Astrocyte (in vitro differentiated cells and primary cell): ENCODE data around the gene PTRH1. TPM values are rescaled to one million over a fixed set of nuclear protein-coding genes. Genes with fewer than 3 reads are reported as not detected.

Experiments used
- DNase-seq: peaks from one replicate; pipeline ENCODE4 v3.0.0-alpha.2; 2010; ENCODE audit warnings: low read depth
- FAIRE-seq: peaks from 2 replicates; lab custom pipeline; 2011; peaks lifted over from hg19 to GRCh38; lab: Jason Lieb, UNC
- H2AFZ ChIP-seq: 2 replicates; pipeline ENCODE4 v1.6.0; 2012; ENCODE audit warnings: low read depth, low read length, inconsistent platforms
- H3K27ac ChIP-seq: 2 replicates; pipeline ENCODE4 v1.5.1; 2011; ENCODE audit warnings: low read depth, low read length, inconsistent platforms
- H3K27me3 ChIP-seq: 2 replicates; pipeline ENCODE4 v1.6.0; 2011; ENCODE audit warnings: low read length, inconsistent platforms; ENCODE audit not compliant: insufficient read depth
- H3K36me3 ChIP-seq: 2 replicates; pipeline ENCODE4 v1.5.1; 2011; ENCODE audit warnings: low read length, inconsistent platforms; ENCODE audit not compliant: insufficient read depth
- H3K4me1 ChIP-seq: 2 replicates; pipeline ENCODE4 v1.5.1; 2011; ENCODE audit warnings: low read length, inconsistent platforms; ENCODE audit not compliant: insufficient read depth
- H3K4me2 ChIP-seq: 2 replicates; pipeline ENCODE4 v1.6.0; 2012; ENCODE audit warnings: low read length, inconsistent platforms
- H3K4me3 ChIP-seq: 2 replicates; pipeline ENCODE4 v1.5.1; 2011; ENCODE audit warnings: low read depth, mild to moderate bottlenecking, low read length, inconsistent platforms; ENCODE audit not compliant: insufficient read depth
- H3K79me2 ChIP-seq: 2 replicates; pipeline ENCODE4 v1.6.0; 2012; ENCODE audit warnings: mild to moderate bottlenecking, low read length, inconsistent platforms; ENCODE audit not compliant: insufficient read depth
- H3K9ac ChIP-seq: 2 replicates; pipeline ENCODE4 v1.6.0; 2012; ENCODE audit warnings: mild to moderate bottlenecking, low read length, inconsistent platforms
- H3K9me3 ChIP-seq: 2 replicates; pipeline ENCODE4 v1.5.1; 2012; ENCODE audit warnings: low read depth, mild to moderate bottlenecking, low read length, inconsistent platforms; ENCODE audit not compliant: insufficient read depth
- H4K20me1 ChIP-seq: 2 replicates; pipeline ENCODE4 v1.6.0; 2012; ENCODE audit warnings: low read length, inconsistent platforms; ENCODE audit not compliant: insufficient read depth
- H3K27ac Mint-ChIP-seq: one replicate; pipeline ENCODE4 v1.8.0; 2021; ENCODE audit warnings: mild to moderate bottlenecking, mixed read lengths; ENCODE audit not compliant: unreplicated experiment
- H3K27me3 Mint-ChIP-seq: one replicate; pipeline ENCODE4 v1.8.0; 2021; ENCODE audit warnings: low read depth, mixed read lengths; ENCODE audit not compliant: unreplicated experiment
- H3K36me3 Mint-ChIP-seq: one replicate; pipeline ENCODE4 v1.8.0; 2021; ENCODE audit warnings: low read depth, mixed read lengths; ENCODE audit not compliant: unreplicated experiment
- H3K4me1 Mint-ChIP-seq: one replicate; pipeline ENCODE4 v1.8.0; 2021; ENCODE audit warnings: low read depth, mixed read lengths; ENCODE audit not compliant: unreplicated experiment
- H3K4me3 Mint-ChIP-seq: one replicate; pipeline ENCODE4 v1.8.0; 2021; ENCODE audit warnings: mild to moderate bottlenecking, moderate library complexity, mixed read lengths; ENCODE audit not compliant: unreplicated experiment
- H3K9me3 Mint-ChIP-seq: one replicate; pipeline ENCODE4 v1.8.0; 2021; ENCODE audit warnings: mild to moderate bottlenecking, mixed read lengths; ENCODE audit not compliant: unreplicated experiment
- EZH2 ChIP-seq: IDR thresholded peaks from 2 replicates; pipeline ENCODE4 v1.6.1; 2012; ENCODE audit warnings: mild to moderate bottlenecking, low read length, inconsistent platforms; ENCODE audit not compliant: insufficient read depth
- total RNA-seq: library from RNA; stranded (reverse); gene quantifications from 2 replicates; pipeline ENCODE4 v1.2.1, GENCODE V29; 2021
- TF ChIP-seq, protein P1 (sequence below): IDR thresholded peaks from 2 replicates; pipeline ENCODE4 v1.5.1; 2011; ENCODE audit warnings: low read depth, mild to moderate bottlenecking, inconsistent platforms, low read length, moderate library complexity; ENCODE audit not compliant: insufficient read depth

PTRH1 gene
- total RNA-seq, 1 donor from 2014 or later, result 9.9 TPM

DNA sequence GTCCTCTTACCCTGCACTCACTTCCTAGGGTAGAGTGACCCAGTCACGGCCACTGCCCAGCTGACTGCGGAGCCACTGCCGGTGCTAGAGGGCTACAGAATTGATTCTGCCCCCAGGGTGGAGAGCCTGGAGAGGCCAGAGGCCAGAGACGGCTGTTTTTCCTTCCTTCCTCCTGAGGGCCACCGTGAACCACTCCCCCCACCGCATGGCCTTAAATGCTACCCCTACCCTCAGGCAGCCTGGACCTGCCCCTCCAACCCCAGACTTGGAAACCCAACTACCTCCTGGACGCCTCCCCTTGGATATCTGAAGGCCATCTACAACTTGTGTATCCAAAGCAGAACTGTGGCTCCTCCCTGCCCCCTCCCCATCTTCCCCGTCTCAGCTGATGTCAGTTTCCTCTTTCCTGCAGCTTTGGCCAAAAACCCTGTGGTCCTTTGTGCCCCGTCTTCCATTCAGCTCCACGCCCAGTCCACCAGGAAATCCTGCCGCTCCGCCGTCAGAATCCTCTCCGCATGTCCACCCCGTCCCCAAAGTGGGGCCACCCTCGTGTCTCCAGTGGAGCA, 46.7 kb upstream of the PTRH1 start:
- FAIRE-seq (no peak), DNase-seq (no peak)
- no peak overlapping the region for H3K9ac ChIP-seq
- peaks cover 15% of the 10 kb centered on the region for H3K27me3 Mint-ChIP-seq
- H3K4me3 ChIP-seq, result no peak overlapping the region
- no peaks in the 10 kb centered on the region for H3K27me3 ChIP-seq
- no peaks in the 10 kb centered on the region for H3K79me2 ChIP-seq
- H3K27ac ChIP-seq, result no peak overlapping the region
- peaks cover 2% of the 10 kb centered on the region for H3K4me1 ChIP-seq
- H2AFZ ChIP-seq, result no peak overlapping the region
- H3K4me3 Mint-ChIP-seq, result no peak overlapping the region
- no peak for TF ChIP-seq EZH2
- H3K27ac Mint-ChIP-seq, result peak overlapping the region; percentile 7
- no peaks in the 10 kb centered on the region for H3K9me3 ChIP-seq
- peaks cover 10% of the 10 kb centered on the region for H3K36me3 Mint-ChIP-seq
- peaks cover 23% of the 10 kb centered on the region for H3K4me1 Mint-ChIP-seq
- no peaks in the 10 kb centered on the region for H4K20me1 ChIP-seq
- no peaks in the 10 kb centered on the region for H3K36me3 ChIP-seq
- peaks cover 4% of the 10 kb centered on the region for H3K9me3 Mint-ChIP-seq
- H3K4me2 ChIP-seq, result no peak overlapping the region

GRCh38 chr9:127761491-127761956, 46.1 kb upstream of the PTRH1 start:
- peaks cover 20% of the 10 kb centered on the region for H3K4me1 Mint-ChIP-seq

GRCh38 chr9:127761061-127761460, 45.6 kb upstream of the PTRH1 start:
- peaks cover 2% of the 10 kb centered on the region for H3K9me3 Mint-ChIP-seq
- no peaks in the 10 kb centered on the region for H3K27me3 ChIP-seq
- no peak overlapping the region for H3K27ac ChIP-seq
- H3K79me2 ChIP-seq, result no peaks in the 10 kb centered on the region
- peaks cover 6% of the 10 kb centered on the region for H3K36me3 Mint-ChIP-seq
- no peak overlapping the region for H3K4me3 Mint-ChIP-seq
- no peaks in the 10 kb centered on the region for H3K9me3 ChIP-seq
- no peak overlapping the region for H3K4me2 ChIP-seq
- FAIRE-seq, result no peak
- H3K4me1 Mint-ChIP-seq, result peaks cover 20% of the 10 kb centered on the region
- H3K27ac Mint-ChIP-seq, result no peak overlapping the region
- H3K4me3 ChIP-seq, result no peak overlapping the region
- TF ChIP-seq, protein P1, sequence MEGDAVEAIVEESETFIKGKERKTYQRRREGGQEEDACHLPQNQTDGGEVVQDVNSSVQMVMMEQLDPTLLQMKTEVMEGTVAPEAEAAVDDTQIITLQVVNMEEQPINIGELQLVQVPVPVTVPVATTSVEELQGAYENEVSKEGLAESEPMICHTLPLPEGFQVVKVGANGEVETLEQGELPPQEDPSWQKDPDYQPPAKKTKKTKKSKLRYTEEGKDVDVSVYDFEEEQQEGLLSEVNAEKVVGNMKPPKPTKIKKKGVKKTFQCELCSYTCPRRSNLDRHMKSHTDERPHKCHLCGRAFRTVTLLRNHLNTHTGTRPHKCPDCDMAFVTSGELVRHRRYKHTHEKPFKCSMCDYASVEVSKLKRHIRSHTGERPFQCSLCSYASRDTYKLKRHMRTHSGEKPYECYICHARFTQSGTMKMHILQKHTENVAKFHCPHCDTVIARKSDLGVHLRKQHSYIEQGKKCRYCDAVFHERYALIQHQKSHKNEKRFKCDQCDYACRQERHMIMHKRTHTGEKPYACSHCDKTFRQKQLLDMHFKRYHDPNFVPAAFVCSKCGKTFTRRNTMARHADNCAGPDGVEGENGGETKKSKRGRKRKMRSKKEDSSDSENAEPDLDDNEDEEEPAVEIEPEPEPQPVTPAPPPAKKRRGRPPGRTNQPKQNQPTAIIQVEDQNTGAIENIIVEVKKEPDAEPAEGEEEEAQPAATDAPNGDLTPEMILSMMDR, result no peak
- no peak for TF ChIP-seq EZH2
- no peaks in the 10 kb centered on the region for H3K36me3 ChIP-seq
- H4K20me1 ChIP-seq, result no peaks in the 10 kb centered on the region
- no peak overlapping the region for H3K9ac ChIP-seq
- H3K27me3 Mint-ChIP-seq, result peaks cover 16% of the 10 kb centered on the region
- DNase-seq, result no peak
- H3K4me1 ChIP-seq, result no peaks in the 10 kb centered on the region
- no peak overlapping the region for H2AFZ ChIP-seq

More at GRCh38 chr9:127761491-127761956, 46.1 kb upstream of the PTRH1 start:
- Histone ChIP-seq H3K36me3 (no peaks in the 10 kb centered on the region), H2AFZ (no peak overlapping the region), H3K27me3 (no peaks in the 10 kb centered on the region), H3K27ac (no peak overlapping the region), H4K20me1 (no peaks in the 10 kb centered on the region), H3K9me3 (no peaks in the 10 kb centered on the region), H3K9ac (no peak overlapping the region), H3K4me1 (no peaks in the 10 kb centered on the region), H3K79me2 (no peaks in the 10 kb centered on the region), H3K4me2 (no peak overlapping the region), H3K4me3 (no peak overlapping the region)
- DNase-seq, result no peak
- FAIRE-seq, result no peak
- no peak for TF ChIP-seq EZH2
- TF ChIP-seq, protein P1, result no peak
- Mint-ChIP-seq H3K27ac (no peak overlapping the region), H3K9me3 (peaks cover 4% of the 10 kb centered on the region), H3K4me3 (no peak overlapping the region), H3K27me3 (peaks cover 15% of the 10 kb centered on the region), H3K36me3 (peaks cover 10% of the 10 kb centered on the region)
